Jurkat, Clone E6-1 (cell line): Measurements from ENCODE around the gene TMCC2.

Experiments used
- DNase-seq: peaks from one replicate; pipeline ENCODE4 v3.0.0-alpha.2; 2011; ENCODE audit warnings: low read depth, low spot score
- H3K4me3 ChIP-seq: 2 replicates; pipeline ENCODE4 v1.5.1; 2011; ENCODE audit warnings: mild to moderate bottlenecking, low read length, control low read depth, moderate library complexity

The TMCC2 gene

DNA sequence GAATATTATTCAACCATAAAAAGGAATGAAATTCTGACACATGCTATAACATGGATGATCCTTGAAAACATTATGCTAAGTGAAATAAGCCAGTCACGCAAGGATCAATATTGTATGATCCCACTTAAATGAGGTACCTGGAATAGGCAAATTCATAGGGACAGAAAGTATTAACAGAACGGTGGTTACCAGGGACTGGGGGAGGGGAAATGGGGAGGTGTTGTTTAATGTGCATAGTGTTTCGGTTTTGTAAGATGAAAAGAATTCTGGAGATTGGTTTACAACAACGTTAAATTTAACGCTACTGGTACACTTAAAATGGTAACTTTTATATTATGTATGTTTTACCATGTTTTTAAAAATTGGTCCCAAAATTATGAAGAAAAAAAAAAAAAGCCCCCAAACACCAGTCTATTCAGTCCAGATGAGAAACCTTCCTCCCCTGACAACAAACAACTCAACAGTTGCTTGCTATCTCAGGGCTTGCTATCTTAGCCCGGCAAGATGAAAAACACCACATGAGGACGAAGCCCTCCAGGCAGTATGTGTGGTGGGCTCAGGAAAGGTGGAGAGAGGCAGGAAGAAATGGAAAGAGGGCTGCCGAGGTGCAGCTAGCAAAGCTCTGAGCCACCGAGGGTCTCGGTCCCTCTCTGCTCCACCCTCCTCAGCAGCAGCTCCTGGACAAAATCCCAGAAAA is 85.3 kb downstream of the TMCC2 start:
- no peak overlapping the region for H3K4me3 ChIP-seq
- no peak for DNase-seq

- H3K4me3 ChIP-seq = no peak overlapping the region
- no peak for DNase-seq
Observed at GRCh38 chr1:205313563-205314308, 86.0 kb downstream of the TMCC2 start.

DNA sequence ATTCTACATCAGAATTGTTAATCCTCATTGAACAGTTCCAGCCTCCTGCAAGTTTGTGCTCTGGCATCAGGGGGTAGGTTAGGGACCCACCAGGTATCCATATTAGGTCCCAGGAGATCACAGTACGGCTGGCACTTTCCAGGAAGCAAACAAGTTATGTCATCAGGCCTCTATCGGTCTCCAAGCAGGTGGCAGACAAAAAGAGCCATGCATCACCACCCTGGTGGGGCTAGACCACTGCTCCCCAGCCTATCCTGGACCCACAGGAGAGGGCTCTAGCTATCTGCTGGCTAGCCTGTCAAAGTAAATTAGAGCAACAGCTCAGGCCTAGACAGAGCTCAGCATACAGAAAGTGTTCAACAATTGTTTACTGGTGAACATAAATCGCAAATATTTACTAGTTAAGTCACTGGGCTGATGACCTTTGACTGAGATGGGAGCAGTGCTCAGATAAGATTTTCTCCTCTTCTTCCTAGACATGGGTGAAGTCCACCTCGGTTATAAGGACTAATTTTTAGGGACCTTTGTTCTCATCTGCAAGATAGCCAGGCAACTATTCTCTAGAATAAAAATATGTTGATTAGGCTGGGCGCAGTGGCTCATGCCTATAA is 87.4 kb downstream of the TMCC2 start:
- H3K4me3 ChIP-seq = no peak overlapping the region
- DNase-seq = no peak

GRCh38 chr1:205316161-205316566 is 88.4 kb downstream of the TMCC2 start:
- H3K4me3 ChIP-seq = no peak overlapping the region
- DNase-seq = no peak

DNA sequence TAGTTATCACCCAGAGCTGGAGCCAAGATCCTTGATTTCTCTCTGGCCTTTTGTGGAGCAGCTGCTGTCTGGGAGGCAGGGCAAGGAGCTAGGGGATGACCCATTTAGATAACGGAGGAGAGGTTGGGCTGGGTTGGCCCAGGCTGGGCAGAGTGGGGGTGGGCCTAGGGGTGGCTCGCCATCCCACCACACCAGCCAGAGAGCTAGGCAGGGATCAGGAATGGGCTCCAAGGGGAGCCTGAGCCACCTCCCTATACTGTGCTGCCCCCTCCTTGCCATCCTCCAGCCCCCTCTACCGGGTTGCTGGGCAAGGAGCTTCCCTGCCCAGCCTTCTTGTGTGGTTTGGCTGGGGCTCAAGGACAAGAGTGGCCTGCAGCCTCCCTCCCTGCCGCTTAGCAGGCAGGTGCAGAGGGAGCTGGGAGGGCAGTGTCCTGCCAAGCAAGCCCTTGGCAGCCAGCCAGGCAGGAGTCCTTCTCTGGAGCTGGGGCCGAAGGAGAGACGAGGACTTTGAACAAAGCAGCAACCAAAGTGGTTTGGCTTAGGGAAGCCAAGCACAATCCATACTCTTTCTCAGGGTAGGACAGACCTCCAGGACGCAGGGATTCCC is 89.7 kb downstream of the TMCC2 start:
- H3K4me3 ChIP-seq = no peak overlapping the region
- no peak for DNase-seq

DNA sequence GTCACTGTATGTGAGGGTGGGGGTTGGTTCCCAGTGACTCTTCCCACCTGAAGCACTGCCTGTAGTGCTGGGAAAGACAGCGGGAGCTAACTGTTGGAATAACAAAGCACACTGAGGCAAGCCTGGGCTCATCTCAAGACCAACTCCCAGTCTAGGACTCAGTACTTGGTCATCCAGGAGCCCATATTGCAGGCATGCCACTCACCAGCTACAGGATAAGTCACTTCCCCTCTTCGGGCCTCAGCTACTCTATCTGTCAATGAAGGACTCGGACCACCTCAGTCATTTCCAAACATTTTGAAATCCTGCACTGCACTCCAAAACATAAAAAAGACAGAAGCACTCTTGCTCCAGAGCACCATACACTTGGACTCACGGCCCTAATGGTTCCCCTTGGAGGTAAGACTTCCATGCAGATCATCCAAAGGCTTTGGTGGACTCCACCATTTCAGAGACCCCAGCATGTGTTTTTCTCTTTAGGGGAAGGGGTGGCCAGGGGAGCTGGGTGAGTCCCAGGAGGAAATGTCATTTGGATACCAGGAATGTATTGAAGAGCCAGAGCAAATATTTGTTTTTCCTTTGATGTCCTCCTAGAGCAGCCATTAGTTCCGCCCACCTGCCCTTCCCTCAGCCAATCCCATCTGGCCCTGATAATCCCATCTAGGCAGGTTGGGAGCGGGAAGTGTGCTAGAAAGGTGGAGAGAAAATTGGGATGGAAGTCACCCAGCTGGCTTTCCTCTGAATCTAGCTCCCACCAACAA is 90.7 kb downstream of the TMCC2 start:
- no peak overlapping the region for H3K4me3 ChIP-seq
- DNase-seq = no peak

- no peak for DNase-seq
- no peak overlapping the region for H3K4me3 ChIP-seq
Observed at GRCh38 chr1:205319081-205320018, 91.6 kb downstream of the TMCC2 start.

DNA sequence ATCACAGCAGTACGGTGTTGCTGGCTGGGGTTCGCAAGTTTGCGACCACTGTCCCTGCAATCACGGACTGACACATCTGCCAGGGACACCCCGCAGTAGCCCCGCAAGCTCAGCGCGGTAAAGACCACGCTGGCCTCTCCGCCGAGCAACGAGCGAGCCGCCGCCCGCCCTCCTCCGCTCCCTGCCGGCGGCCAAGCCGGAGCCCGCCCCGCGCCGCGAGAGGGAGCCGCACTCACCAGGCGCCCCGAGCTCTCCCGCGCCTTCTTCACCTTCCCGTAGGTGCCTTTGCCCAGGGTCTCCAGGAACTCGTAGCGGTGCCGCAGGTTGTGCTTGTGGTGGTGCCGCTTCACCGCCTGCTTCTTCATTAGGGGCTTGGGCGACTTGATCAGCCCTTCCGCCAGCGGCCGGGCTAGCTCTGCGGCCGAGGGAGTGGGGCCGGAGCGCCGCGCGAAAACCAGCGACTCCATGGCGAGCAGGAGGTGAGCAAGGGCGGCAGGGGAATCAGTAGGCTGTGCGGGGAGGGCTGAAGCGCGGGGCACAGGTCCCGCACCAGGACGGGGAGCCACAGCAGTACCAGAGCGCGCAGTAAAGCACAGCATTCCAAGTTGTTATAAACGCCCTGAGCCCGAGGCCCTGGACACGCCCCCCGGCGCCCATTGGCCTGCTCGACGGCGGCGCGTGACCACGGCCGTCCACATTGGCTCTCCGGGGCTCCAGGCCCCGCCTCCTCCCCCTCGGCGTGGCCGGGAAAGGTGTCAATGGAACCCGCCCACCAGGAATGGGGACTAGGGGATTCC is 93.6 kb downstream of the TMCC2 start, which contains the start of gene NUAK2:
Gene NUAK2 (minus strand): TSS at position 584 of the 797 bp plus-strand sequence. CDS start 117 bp downstream, at position 467.
- DNase-seq = no peak
- no peak within 1 kb of the TSS for H3K4me3 ChIP-seq

DNA sequence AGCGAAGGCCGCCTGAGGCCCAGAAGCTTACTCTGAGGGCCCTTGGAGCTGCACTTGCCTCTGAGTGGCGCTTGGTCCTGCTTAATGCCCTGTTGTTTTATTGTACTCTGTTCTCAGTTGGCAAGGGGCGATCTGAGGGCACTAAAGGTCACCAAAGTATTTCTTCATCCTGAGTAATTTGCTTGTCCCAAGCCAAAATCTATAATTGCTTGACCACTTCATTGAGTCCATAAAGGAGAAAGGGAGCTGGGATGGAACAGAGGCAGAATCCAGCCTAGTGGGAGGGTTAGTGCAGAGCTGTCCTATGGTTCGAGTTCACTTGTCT is 94.2 kb downstream of the TMCC2 start:
- no peak overlapping the region for H3K4me3 ChIP-seq
- no peak for DNase-seq
